HCEC 1CT (cell line): ENCODE data around the gene PSORS1C1.

ENCODE experiments used
- DNase-seq: peaks from one replicate; pipeline ENCODE4 v3.0.0-alpha.2; 2017

The PSORS1C1 gene

GRCh38 chr6:31096656-31097055 is 17.9 kb upstream of the PSORS1C1 start:
- DNase-seq, result no peak

DNA sequence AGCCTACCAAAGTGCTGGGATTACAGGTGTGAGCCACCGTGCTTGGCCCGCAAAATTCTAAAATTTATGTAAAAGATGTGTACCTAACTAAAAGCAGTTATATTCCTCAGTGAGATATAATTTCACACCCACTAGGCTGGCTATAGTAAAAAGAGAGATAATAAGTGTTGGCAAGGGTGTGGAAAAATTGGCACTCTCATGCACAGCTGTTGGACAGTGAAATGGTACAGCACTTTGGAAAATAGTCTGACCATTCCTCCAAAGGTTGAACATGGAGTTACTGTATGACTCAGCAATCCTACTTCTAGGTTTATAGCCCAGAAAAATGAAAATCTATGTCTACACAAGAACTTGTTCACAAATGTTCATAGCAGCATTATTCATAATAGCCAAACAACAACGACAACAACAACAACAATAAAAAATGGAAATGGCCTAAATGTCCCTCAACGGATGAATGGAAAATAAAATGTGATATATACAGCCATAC is 16.1 kb upstream of the PSORS1C1 start:
- no peak for DNase-seq

DNA sequence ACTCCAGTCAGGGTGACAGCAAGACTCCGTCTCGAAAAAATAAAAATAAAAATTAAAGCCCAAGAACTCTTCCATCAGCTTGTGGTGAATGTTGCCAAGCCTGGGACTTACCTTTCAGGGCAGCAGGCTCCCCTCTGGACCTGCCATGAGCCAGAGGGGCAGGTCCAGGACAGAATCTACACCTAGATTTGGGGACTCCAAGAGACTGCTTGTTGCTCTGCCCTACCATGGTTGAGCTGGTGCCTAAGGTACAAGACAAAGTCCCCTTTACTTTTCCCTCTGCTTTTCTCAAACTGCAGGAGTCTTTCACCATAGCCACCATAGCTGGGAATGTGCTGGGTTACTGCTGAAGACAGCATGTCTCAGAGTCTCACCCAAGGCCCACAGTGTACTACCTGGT is 11.5 kb upstream of the PSORS1C1 start:
- DNase-seq, result no peak

DNA sequence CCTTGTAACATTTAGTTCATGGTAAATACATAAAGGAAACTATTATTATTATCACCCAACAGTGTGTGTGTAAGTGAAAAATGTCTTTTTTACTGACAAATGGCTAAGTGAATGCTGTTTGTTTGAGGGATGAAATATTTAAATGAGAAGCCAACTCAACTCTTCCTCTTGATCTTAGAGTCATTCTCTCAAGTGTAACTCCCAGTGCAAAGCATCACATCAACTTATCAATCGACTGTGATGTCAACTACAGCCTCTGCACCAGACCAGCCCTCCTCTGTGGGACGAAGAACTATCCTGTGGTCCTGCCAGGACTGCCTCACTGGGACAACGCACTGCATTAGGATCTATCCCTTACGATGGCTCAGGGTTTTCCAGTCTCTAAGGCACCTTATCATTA is 7.5 kb upstream of the PSORS1C1 start:
- DNase-seq, result no peak

DNA sequence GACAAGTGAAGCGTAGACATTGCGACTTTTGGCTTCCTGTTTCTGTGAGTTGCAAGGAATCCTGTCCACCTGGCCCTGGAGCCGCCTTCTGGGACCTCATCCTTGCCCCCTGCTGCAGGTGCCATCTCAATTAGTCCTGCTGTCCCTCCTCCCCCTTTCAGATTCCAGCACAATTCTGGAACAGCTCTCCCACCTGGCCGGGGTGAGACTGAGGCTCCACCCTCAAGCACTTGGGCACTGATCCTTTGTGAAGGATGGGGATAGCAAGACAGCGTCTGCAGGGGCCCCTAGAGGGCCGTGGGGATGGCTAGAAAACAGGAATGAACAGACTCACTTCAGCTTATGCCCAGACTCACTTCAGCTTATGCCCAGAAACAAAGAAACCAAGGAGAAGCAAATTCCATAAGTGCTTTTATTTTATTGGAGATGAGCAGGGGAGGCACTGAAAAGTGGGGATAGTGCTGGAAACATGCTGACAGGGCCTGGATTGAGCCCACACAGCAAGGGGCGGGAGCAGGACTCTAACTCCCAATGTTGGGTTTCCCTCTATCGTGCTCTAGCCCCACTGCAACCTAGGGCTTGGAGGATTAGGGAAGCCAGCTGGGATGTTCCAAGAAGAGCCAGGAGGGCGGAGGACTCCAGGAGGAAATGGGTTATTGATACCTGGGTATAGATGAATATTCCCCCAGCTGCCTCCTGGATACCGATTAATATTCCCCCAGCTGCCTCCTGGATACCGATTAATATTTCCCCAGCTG is 3.6 kb upstream of the PSORS1C1 start:
- no peak for DNase-seq

DNA sequence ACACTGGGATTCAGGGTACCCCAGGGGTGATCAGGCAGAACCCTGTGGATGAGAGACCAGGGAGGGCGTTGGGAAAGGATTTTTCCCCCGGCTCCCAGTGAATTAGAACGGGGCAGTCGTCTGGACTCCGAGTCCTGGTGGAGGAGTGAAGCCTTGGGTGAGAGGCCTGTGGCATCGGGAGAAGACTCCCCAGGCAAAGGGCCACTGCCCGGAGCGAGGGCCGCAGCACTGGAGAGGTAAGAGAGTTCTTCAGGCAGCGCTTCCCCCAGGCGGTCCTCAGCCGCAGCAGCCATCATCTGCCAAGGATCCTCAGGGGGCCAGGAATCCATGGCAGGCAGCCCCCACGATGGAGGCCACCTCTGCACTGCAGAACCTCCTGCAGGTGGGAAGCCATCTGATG is 2.9 kb upstream of the PSORS1C1 start:
- no peak for DNase-seq

- no peak for DNase-seq
These were observed 2.1 kb upstream of the PSORS1C1 start, which contains the start of gene C6orf15 for GRCh38 chr6:31112478-31112877. TSS of gene C6orf15 (minus strand) at chr6:31112575. CDS start at chr6:31112555, 20 bp downstream.

DNA sequence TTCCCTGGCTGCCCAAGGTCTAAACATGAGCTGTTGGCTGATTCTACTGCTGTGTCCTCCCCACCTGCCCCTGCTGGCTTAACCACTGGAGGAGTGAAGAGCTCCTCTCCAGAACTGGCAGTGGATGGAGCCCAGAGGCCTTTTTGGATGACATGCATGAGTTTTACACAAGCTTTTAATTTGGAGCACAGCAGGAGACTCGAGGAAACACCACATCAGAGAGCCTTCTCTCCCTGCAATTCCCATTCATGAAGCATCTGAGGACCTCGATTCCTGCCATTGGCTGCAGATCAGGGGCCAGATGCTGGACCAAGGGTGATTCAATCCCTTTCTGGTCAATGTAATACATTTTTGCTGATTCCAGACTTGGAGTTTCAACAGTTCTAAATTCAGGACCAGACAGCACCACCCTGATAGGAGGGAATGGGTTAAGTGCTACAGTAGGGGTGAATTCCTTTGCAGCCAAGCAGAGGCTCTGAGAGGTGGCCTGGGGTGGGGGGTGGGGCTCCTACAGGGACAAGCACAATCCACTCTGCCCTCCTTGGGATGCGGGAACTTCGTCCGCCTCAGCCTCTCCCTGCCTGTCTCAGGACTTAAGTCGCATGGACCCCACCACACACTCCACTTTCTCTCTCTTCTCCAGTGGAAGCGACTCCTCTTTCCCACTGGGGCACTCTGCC is 599 bp upstream of the PSORS1C1 start:
- DNase-seq, result no peak

- DNase-seq, result peak; percentile 29
These were observed 610 bp downstream of the PSORS1C1 start for GRCh38 chr6:31114970-31115849.

- no peak for DNase-seq
These were observed 1.5 kb downstream of the PSORS1C1 start for GRCh38 chr6:31115941-31116560.

DNA sequence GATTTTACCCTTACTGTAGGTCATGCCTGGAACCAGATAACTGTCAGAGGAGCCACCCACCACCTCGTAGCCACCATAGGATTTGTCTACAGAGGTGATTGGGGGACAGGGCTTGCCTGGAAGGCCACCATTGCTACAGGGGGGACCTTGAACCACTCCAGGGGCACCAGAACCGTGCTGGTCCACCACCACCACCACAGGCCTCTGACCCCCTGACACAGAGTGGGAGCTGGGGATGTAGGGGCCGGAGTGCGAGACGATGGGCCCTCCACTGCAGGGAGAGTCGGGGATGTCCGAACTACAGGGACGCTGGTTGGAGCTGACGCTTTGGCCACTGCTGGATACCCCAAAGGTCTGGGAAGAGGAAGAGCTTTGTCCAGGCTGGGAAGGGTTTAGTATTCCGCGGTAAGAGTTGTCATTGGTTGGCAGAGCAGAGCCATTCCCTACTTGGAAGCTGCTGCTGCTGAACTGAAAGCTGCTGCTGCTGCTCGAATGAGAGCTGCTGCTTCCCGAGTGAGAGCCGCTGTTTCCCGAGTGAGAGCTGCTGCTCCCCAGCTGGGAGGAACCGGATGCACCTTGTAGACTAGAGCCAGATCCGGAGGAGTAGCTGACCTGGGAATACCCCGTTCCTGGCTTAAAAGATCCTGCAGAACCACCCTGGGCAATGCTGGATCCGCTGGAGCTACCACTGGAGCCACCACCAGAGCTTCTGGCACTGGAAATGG is 2.2 kb downstream of the PSORS1C1 start:
- DNase-seq, result no peak

DNA sequence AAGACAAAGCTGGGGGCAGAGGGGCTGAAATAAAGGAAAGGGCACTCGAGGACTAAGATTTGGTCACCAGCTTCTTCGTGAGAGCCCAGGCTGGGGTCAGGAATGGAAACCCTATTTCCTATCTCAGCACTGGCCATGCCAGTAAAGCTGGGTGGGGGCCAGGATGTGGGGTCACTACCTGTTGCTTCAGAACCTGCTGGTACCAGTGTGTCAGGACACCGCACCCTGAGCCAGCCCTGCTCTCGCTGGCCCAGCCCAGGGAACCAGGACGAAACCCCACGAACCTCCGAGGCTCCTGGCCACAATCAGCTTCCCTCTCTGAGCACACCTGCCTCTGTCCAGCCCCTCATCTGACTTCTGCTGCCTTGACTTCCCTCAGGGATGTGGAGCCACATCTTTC is 3.6 kb downstream of the PSORS1C1 start:
- no peak for DNase-seq

DNA sequence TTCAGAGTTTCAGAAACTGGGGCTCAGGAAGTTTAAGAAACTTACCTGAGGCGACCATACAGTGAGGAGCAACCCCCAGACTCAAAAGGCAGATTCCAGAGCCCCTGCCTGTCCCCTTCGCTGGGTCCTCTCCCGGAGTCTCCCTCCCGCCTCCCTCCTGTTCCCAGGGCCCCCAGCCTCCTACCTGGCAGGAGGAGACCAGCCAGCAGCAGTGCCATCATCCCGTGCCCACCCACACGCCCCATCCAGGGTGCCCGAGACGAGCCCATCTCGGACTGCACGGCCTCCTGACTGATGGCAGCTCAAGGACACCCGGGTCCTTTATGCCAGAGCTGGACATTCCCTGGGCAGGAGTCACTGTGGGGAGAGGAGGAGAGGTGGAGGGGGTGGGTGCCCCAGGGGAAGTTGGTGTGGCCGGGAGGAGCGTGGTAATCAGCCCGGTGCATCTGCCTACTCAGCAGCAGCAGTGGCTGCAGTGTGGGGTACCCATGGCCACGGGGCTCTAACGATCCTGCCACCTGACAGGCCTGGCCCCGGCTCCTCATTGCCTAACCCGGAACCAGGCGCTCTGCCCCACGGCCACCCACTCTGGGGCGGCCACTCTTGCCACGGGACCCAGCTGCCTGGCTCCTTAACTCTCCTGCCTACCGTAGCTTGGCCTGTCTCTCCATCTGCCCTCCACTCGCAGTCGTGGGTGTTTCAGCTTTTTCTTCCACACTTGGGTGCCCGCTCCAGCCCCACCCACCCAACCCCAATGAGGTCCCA is 5.7 kb downstream of the PSORS1C1 start, which contains the start of gene CDSN:
Gene CDSN (minus strand): TSS at position 296 of the 765 bp plus-strand sequence. CDS start 27 bp downstream, at position 269.
- DNase-seq, result no peak

DNA sequence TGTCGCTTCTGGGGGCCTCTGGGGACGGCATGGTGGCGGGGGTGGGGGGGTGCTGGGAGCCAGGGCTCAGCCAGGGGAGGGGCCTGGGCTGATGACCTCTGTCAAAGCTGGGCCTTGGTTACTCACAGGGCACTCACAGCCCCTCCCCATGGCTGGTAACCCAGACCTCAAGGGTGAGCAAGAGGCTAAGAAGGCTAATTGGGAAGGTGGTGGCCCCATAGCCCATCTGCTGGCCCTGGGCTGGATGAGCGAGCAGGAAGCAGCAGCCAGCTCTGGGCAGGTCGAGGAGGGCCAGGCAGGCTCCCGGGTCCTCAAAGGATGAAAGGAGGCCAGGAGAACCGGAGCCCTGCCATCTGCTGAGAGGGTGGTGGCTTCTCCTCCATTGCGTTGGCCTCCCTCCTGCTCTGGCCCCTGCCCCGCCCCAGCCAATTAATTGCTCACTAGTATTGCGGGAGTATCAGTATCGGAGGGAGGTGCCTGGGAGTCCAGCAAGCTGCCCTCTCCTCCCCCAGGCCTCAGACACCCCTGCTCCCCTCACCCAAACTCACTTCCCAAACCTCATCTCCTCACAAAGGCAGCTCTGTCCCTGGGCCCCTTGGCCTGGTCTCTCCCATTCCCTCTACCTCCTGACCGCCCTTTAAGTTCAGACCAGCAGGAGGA is 6.7 kb downstream of the PSORS1C1 start:
- no peak for DNase-seq

GRCh38 chr6:31122791-31123706 is 8.4 kb downstream of the PSORS1C1 start:
- peak; percentile 83 for DNase-seq

DNA sequence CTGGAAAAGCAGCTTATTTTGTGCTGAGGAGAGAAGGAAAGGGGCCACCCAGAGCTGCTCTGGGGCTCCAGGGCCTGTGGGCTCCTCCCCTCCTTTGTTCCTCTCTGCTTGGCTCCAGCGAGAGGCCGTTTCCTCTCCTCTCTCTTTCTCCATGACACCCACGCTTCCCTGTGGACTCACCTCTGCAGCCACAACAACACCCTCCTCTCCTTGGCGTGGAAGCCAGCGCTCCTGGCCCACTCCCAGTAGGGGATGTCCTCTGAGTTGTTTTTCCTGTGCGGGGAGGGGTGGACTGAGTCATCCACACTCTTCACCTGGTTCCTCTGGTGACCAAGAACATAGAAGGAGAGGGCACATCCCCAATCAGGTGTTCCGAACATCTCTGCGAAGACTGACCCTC is 10.6 kb downstream of the PSORS1C1 start:
- DNase-seq, result no peak

DNA sequence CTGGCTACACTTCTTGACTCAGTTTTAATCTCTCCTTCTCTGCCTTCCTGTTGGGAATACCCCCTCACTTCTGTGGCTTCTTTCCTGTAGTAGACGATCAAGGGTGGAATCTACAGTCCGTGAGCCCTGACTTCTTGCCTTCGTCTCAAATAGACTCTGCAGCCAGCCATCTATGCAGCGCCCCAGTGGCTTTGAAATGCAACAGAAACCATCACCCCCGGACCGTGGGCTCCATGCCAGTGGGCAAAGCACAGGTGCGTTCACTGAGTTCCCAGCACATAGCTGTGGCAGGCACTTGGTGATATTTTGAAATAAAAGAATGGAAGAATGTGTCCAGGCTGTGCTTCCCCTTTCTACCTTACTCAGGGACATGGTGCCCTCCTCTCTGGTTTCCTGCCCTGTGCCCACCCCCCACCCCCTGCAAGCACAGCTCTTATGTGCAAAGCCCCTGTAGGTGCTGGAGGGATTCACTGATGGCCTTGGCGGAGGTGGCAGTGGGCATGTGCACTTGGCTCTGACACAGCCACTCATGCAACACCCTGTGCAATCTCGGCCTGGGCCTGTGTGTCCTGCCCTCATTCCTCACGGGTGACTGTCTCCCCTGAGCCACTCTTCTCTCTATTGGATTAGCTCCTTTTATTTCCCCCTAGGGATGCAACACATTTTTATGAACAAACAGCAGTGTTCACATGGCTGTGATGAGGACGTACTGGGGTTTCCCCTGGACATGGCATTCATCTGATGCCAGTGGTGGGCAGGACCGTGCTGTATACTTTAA is 11.2 kb downstream of the PSORS1C1 start:
- peak; percentile 51 for DNase-seq

DNA sequence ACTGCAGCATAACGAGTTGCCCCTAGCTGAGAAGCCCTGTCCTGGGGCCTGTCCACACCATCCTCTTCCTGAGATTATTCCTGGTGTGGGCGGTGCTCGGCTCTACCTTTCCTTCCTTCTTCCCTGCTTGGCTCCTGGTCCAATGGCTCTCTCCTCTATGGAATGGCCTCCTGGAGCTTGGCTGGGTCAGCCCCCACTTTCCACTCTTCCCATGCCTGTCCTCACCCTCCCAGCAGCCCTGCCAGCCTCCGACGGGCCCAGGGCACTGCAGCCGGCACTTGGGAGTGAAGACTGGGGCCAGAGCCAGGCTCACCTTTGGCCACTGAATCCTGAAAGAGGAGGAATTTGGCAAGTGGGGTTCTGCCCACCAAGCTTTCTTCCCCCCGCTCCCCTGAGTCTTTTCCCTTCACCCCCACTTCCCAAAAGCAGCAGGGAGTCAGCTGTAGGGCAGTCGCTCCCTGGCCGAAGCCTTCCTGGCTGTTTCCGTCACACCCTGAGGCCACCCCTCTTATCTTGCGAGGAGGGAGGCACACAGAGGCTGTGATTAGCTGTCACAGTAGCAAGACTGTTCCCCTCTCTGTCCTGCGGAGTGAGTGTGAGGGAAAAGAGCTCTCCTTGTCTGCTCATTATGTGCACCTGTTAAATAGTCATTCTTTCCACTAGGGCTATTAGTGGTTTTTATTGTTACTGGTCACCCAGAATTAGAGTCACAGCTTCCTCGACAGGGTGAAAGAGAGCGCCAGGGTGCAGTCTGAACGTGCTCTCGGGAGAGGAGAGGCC is 12.0 kb downstream of the PSORS1C1 start:
- no peak for DNase-seq
